Jurkat, Clone E6-1 (cell line): ENCODE data around the gene CNDP1.

Experiments used
- DNase-seq: peaks from one replicate; pipeline ENCODE4 v3.0.0-alpha.2; 2011; ENCODE audit warnings: low read depth, low spot score
- H3K4me3 ChIP-seq: 2 replicates; pipeline ENCODE4 v1.5.1; 2011; ENCODE audit warnings: mild to moderate bottlenecking, low read length, control low read depth, moderate library complexity

The CNDP1 gene

GRCh38 chr18:74503137-74503536 lies 31.2 kb upstream of the CNDP1 start:
- no peak for DNase-seq
- no peak overlapping the region for H3K4me3 ChIP-seq

DNA sequence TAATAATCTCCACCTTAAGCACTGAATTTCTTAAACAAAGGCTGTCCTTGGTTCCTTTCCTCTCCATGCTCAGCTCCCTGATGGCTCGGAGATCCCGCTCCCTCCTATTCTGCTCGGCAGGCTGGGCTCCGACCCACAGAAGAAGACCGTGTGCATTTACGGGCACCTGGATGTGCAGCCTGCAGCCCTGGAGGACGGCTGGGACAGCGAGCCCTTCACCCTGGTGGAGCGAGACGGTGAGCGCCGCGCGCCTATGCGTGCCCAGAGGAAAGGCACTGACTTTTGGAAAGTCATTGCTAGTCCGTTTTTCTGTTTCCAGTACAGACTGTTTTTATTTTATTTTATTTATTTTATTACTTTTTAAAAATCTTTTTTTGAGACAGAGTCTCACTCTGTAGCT lies 28.5 kb upstream of the CNDP1 start:
- DNase-seq = no peak
- no peak overlapping the region for H3K4me3 ChIP-seq

GRCh38 chr18:74506448-74507084 lies 27.7 kb upstream of the CNDP1 start:
- no peak overlapping the region for H3K4me3 ChIP-seq
- no peak for DNase-seq

- DNase-seq = no peak
- no peak overlapping the region for H3K4me3 ChIP-seq
Measured at GRCh38 chr18:74507097-74507881, 27.0 kb upstream of the CNDP1 start.

GRCh38 chr18:74507927-74508326 lies 26.4 kb upstream of the CNDP1 start:
- no peak for DNase-seq
- H3K4me3 ChIP-seq = no peak overlapping the region

DNA sequence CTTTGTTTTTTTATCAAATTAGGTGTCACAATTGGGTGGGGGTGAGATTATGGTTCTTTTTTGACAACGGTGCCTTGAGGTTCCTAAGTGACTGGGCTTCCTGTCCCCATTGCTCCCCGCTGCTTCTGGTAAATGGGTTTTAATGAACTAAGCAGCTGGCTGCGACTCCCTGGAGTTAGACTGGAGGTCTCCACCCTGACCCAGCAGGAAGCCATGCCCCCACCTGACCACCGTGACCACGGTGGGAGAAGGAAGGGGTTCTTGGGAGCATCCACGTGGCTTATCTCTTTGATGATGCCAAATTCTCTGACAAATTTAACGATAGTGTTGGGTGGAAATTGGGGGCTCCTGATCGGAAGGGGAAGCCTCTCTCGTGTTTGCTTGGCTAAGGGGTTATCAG lies 25.9 kb upstream of the CNDP1 start:
- H3K4me3 ChIP-seq = no peak overlapping the region
- DNase-seq = no peak

GRCh38 chr18:74508821-74509225 lies 25.5 kb upstream of the CNDP1 start:
- no peak for DNase-seq
- H3K4me3 ChIP-seq = no peak overlapping the region

GRCh38 chr18:74509856-74510769 lies 24.2 kb upstream of the CNDP1 start:
- no peak for DNase-seq
- H3K4me3 ChIP-seq = no peak overlapping the region

DNA sequence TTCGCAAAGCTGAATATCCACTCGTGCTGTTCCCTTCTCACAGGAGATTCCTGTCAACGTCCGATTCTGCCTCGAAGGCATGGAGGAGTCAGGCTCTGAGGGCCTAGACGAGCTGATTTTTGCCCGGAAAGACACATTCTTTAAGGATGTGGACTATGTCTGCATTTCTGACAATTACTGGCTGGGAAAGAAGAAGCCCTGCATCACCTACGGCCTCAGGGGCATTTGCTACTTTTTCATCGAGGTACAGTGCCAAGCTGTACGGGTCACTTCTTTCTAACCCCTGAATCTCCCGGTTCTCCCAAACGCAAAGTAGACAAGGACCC lies 23.6 kb upstream of the CNDP1 start:
- H3K4me3 ChIP-seq = no peak overlapping the region
- no peak for DNase-seq

DNA sequence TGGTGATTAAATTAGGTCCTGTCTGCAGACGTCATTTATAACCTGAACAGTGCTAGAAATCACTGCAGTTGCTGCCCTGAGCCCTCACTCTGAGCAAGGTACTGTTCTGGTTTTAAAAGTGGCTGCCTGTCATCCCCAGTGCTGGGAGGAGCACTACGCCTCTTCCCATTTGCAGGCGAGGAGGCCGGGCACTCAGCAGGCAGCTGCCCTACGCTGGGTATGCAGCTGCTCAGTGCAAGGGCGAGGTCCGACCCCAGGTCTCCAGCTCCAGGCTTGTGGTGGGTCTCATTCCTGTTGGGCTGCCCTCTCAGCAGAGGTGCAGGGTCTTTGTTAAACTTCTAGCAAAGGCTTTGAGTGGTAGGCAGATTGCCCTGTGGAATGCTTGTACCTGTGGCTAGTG lies 22.5 kb upstream of the CNDP1 start:
- H3K4me3 ChIP-seq = no peak overlapping the region
- no peak for DNase-seq

GRCh38 chr18:74512321-74513053 lies 21.8 kb upstream of the CNDP1 start:
- no peak overlapping the region for H3K4me3 ChIP-seq
- DNase-seq = no peak

DNA sequence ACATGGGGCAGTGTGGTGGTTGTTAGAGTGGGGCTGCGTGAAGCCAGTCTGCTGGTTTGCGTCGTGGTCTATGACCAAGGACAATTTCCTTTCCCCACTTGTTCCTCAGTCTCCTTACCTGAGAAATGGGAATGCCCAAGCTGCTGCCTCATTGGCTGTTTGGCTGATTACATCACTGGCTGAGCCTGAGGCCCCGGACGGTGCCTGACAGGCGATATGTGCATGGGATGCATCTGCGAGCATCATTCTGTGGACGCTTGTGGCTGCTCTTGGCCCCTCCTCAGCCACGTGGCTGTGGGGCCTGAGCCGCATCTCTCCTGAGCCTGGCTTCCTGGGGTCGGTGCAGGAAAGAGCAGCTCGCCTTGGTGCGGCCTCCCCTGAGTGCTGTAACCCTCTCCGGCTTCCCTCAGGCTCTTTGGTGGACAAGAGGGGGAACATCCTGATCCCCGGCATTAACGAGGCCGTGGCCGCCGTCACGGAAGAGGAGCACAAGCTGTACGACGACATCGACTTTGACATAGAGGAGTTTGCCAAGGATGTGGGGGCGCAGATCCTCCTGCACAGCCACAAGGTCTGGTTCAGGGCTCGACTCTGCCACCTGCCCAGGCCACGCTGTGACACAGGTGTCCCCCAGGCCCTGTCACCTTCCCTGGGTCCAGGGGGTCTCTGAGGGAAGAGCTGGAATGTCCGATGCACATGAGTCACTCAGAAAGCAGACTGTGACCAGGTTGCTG lies 21.0 kb upstream of the CNDP1 start:
- DNase-seq = no peak

GRCh38 chr18:74513883-74514205 lies 20.5 kb upstream of the CNDP1 start:
- no peak overlapping the region for H3K4me3 ChIP-seq

More for the DNA sequence above, 21.0 kb upstream of the CNDP1 start:
- no peak overlapping the region for H3K4me3 ChIP-seq

GRCh38 chr18:74514860-74515495 lies 19.3 kb upstream of the CNDP1 start:
- no peak for DNase-seq
- H3K4me3 ChIP-seq = no peak overlapping the region

More at GRCh38 chr18:74513883-74514205, 20.5 kb upstream of the CNDP1 start:
- DNase-seq = no peak

DNA sequence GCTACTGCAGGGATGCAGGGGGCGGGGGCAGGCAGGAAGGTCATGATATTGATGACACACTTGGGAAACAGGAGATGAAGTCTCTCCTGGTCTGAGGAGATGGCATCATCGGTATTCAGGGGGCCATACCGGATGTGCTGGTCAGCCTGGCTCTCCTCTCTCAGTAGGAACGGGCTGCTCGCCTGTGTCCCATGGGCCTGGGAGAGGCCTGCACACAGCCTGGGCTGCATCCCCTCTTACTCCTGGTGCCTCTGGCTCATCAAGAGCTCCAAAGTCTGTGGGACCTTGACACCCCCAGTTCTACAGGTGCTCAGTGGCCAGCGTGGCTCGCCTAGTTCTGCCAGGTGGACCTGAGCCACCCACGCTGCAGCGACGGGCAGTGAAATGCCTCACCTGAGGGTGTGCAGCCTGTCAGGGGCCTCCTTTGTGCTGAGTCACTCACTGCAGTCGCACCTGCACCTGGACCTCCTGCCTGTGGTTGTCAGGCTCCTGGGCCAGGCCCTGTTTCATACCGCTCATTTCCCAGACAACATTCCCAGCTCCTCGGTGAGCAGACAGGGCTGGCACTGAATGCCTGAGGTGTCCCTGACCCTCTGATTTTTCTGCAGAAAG lies 18.6 kb upstream of the CNDP1 start:
- no peak for DNase-seq

GRCh38 chr18:74516271-74517235 lies 17.7 kb upstream of the CNDP1 start:
- DNase-seq = no peak
- no peak overlapping the region for H3K4me3 ChIP-seq

More for the DNA sequence above, 18.6 kb upstream of the CNDP1 start:
- H3K4me3 ChIP-seq = no peak overlapping the region

DNA sequence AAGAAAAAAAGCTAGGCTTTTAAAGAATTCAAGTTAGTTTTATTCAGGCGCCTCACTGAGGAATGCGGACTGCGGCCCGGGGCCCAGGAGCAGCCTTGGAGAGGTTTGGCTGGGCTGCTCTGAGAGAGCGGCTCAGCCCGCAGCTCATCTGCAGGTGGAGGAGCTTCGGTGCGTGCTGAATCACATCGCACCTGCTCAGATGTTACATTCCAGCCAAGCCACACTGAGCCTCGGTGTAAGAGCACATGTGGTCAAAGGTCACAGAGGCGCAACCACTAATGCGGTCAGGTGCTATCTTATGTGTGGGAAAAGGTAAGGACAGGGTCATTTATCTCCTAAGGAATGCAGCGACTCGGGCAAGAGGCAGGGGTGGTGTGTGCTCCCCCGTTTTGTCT lies 17.1 kb upstream of the CNDP1 start:
- no peak for DNase-seq
- H3K4me3 ChIP-seq = no peak overlapping the region
